Astrocyte of the spinal cord (primary cell): ENCODE results near the gene CHRNA7.

Experiments used
- DNase-seq: peaks from one replicate; pipeline ENCODE4 v3.0.0; 2011; ENCODE audit warnings: low read depth, low spot score
- H3K4me3 ChIP-seq: 2 replicates; pipeline ENCODE4 v1.5.1; 2011; ENCODE audit warnings: low read depth, mild to moderate bottlenecking, low read length, moderate library complexity
- CTCF ChIP-seq: IDR thresholded peaks from 2 replicates; pipeline ENCODE4 v1.5.1; 2012; ENCODE audit warnings: low read depth, mild to moderate bottlenecking, low read length, inconsistent platforms
- in situ Hi-C: cut with HindIII; loops from 2 replicates; pipeline ENCODE4 v1.10.0; 2017; ENCODE audit warnings: low sequenced_read_pairs

The CHRNA7 gene

GRCh38 chr15:32123473-32123872 lies 93.2 kb downstream of the CHRNA7 start:
- no peak overlapping the region for H3K4me3 ChIP-seq
- no peak for TF ChIP-seq CTCF
- no peak for DNase-seq
- in situ Hi-C loops, result no loop called here

DNA sequence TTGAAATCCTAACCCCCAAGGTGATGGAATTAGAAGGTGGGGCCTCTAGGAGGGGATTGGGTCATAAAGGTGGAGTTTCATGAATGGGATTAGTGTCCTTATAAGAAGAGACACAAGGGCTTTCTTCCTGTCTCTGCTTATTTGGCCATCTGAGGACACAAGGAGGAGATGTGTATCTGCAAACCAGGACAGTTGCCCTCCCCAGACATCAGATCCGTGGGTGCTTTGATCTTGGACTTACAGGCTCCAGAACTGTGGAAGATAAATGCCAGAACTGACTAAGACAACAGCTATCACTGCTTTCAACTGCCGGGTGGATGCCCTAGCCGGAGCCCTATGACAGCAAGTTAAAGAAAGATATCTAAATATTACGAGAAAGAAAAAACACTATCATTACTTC lies 94.4 kb downstream of the CHRNA7 start:
- no peak for TF ChIP-seq CTCF
- in situ Hi-C loops, result no loop called here
- DNase-seq, result no peak
- no peak overlapping the region for H3K4me3 ChIP-seq

GRCh38 chr15:32125595-32125994 lies 95.3 kb downstream of the CHRNA7 start:
- no peak for DNase-seq
- H3K4me3 ChIP-seq, result no peak overlapping the region
- no peak for TF ChIP-seq CTCF
- in situ Hi-C loops, result no loop called here

DNA sequence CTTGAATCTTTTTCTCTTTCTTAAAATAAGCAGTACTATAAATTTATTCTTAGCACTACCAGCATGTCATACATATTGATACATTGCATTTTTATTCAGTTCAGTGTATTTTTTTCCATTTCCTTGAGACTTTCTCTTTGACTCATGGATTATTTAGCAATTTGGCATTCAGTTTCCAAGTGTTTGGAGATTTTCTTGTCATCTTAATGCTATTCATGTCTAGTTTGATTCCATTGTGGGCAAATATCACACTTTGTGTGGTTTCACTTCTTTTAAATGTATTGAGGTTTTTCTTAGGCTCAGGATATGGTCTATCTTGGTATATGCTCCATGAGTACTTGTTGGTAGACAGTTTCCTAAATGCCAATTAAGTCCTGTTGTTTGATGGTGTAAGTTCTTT lies 99.5 kb downstream of the CHRNA7 start:
- DNase-seq, result no peak
- no peak overlapping the region for H3K4me3 ChIP-seq
- no peak for TF ChIP-seq CTCF

GRCh38 chr15:32130823-32131222 lies 100.5 kb downstream of the CHRNA7 start:
- in situ Hi-C loops, result no loop called here

More for the DNA sequence above, 99.5 kb downstream of the CHRNA7 start:
- in situ Hi-C loops, result no loop called here

DNA sequence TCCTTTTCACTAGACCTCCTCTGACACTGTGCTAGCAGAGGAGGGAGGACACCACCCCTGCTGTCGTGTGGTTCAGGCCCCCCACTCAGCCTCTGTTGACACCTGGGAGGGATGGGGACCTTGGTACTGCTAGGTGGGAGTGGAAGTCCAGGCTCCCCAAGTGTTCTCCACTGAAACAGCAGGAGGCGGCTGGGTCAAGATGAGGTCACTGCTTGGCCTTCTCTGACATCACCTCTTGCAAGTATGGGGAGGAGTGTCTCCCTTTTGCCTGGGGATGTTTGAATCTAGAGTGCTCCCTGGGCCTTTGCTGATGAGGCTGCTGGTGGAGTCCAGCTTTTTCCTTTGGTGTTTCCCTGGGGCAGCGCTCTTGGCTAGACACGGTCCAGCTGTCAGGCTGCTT lies 101.5 kb downstream of the CHRNA7 start:
- in situ Hi-C loops, result no loop called here
- DNase-seq, result no peak
- TF ChIP-seq CTCF, result no peak
- H3K4me3 ChIP-seq, result no peak overlapping the region

More at GRCh38 chr15:32130823-32131222, 100.5 kb downstream of the CHRNA7 start:
- DNase-seq, result no peak
- no peak for TF ChIP-seq CTCF
- no peak overlapping the region for H3K4me3 ChIP-seq

GRCh38 chr15:32132859-32133258 lies 102.5 kb downstream of the CHRNA7 start:
- in situ Hi-C loops, result no loop called here
- TF ChIP-seq CTCF, result no peak
- H3K4me3 ChIP-seq, result no peak overlapping the region
- DNase-seq, result no peak
